Measurements from ENCODE around the gene ZNF593.
A peak's percentile ranks its signal among the peaks of the same experiment; 100 is the strongest.

The ZNF593 gene

DNA sequence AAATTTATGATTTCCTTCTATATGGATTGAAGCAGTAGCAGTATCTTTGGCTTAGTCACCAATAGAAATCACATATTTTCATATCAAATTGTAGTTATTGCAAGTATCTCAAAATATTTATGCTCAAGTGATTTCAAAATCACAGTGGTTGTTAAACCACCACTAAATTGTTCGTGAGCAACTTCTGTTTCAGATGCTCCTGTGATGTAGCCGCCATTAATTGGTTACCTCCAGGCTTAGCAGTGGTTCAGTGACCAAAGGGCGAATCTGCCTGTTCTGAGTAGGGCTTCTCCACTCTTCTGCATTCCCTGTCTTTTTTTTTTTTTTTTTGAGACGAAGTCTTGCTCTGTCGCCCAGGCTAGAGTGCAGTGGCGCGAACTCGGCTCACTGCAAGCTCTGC lies 5.6 kb downstream of the ZNF593 start:
- peaks cover 8% of the 10 kb centered on the region for H3K4me1 Mint-ChIP-seq
- no peak overlapping the region for H3K4me3 Mint-ChIP-seq
- ATAC-seq (no peak), DNase-seq (no peak)
- H3K27me3 Mint-ChIP-seq, result no peaks in the 10 kb centered on the region
- no peak overlapping the region for H3K27ac Mint-ChIP-seq
- peaks cover 5% of the 10 kb centered on the region for H3K36me3 Mint-ChIP-seq (ENCODE audit: low read depth)
- no peaks in the 10 kb centered on the region for H3K9me3 Mint-ChIP-seq

DNA sequence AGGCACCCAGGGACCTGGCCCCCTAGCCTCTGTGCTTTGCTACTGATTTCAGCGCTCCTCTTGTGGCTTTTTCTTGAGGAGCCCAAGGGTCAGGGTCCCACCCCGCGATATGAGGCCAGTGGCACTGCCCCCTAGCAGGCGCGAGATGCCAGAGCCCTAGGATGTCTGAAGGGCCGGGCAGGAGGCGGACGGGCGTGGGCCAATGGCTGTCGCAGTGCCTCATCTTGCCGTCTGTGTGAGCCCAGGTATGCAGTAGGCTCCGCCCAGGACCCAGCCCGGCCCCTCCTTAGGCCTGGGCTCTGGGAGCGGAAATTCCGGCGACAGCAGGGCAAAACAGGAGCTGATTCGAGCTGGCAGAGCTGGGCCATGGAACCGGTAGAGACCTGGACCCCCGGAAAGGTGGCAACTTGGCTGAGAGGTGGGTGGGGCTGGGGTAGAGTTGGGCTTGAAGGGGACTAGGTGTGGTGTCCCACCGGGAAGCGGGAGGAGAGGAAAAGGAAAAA lies 7.5 kb downstream of the ZNF593 start, which contains the start of gene CNKSR1:
Gene CNKSR1, plus strand, starts transcription at position 310 of the 503 bp plus-strand sequence. Its CDS starts 57 bp downstream, at position 367.
- H3K4me1 Mint-ChIP-seq, result peaks cover 5% of the 10 kb centered on the region
- H3K36me3 Mint-ChIP-seq (ENCODE audit: low read depth), result peaks cover 3% of the 10 kb centered on the region
- H3K9me3 Mint-ChIP-seq, result no peaks in the 10 kb centered on the region
- H3K27ac Mint-ChIP-seq, result no peak within 1 kb of the TSS
- no peaks in the 10 kb centered on the region for H3K27me3 Mint-ChIP-seq
- no peak for DNase-seq
- H3K4me3 Mint-ChIP-seq, result peak within 1 kb of the TSS; percentile 30
- ATAC-seq, result no peak

DNA sequence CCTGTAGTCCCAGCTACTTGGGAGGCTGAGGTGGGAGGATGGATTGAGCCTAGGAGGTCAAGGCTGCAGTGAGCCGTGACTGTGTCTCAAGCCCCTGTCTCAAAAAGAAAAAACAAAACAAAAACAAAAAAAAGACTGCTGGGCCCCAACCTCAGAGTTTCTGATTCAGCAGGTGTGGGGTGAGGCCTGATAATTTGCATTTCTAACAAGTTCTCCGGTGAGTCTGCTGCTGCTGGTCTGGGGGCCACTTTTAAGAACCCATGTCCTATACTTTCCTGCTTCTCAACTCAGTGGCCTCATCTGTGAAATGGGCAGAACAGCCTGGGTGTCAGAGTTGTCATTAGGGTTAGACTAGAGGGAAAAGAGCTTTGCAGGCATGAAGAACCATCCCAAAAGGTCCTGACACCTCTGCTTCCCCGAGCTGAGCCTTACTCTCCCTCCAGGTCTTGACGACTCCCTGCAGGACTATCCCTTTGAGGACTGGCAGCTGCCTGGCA lies 10.3 kb downstream of the ZNF593 start:
- peaks cover 5% of the 10 kb centered on the region for H3K4me1 Mint-ChIP-seq
- no peak for DNase-seq
- no peak overlapping the region for H3K4me3 Mint-ChIP-seq
- no peaks in the 10 kb centered on the region for H3K9me3 Mint-ChIP-seq
- H3K27me3 Mint-ChIP-seq, result no peaks in the 10 kb centered on the region
- H3K27ac Mint-ChIP-seq, result no peak overlapping the region
- ATAC-seq, result no peak
- no peaks in the 10 kb centered on the region for H3K36me3 Mint-ChIP-seq (ENCODE audit: low read depth)

GRCh38 chr1:26181586-26182382 lies 12.1 kb downstream of the ZNF593 start:
- Mint-ChIP-seq H3K4me1 (peaks cover 5% of the 10 kb centered on the region), H3K4me3 (no peak overlapping the region)
- no peak for DNase-seq

DNA sequence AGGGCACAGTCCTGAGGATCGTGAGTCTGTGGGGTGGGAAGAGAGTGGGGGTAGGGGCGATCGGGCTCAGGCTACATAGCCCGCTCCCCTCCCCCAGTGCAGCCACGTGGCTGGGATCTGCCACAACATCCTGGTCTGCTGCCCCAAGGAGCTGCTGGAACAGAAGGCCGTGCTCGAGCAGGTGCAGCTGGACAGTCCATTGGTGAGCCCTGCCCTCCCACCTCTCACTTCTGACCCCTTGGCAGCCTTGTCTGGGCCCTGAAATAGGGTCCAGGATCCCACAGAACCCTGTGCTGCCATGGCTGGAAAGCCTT lies 12.6 kb downstream of the ZNF593 start:
- no peak overlapping the region for H3K27ac Mint-ChIP-seq
- H3K4me1 Mint-ChIP-seq, result peaks cover 5% of the 10 kb centered on the region
- no peak overlapping the region for H3K4me3 Mint-ChIP-seq
- H3K9me3 Mint-ChIP-seq, result no peaks in the 10 kb centered on the region
- H3K36me3 Mint-ChIP-seq (ENCODE audit: low read depth), result no peaks in the 10 kb centered on the region
- no peaks in the 10 kb centered on the region for H3K27me3 Mint-ChIP-seq
- ATAC-seq (no peak), DNase-seq (no peak)

More at GRCh38 chr1:26181586-26182382, 12.1 kb downstream of the ZNF593 start:
- no peaks in the 10 kb centered on the region for H3K36me3 Mint-ChIP-seq (ENCODE audit: low read depth)
- H3K9me3 Mint-ChIP-seq, result no peaks in the 10 kb centered on the region
- H3K27ac Mint-ChIP-seq, result no peak overlapping the region
- ATAC-seq, result peak; percentile 86
- no peaks in the 10 kb centered on the region for H3K27me3 Mint-ChIP-seq

GRCh38 chr1:26184086-26184485 lies 14.4 kb downstream of the ZNF593 start:
- no peak for ATAC-seq
- H3K4me3 Mint-ChIP-seq, result no peak overlapping the region
- no peaks in the 10 kb centered on the region for H3K9me3 Mint-ChIP-seq
- no peaks in the 10 kb centered on the region for H3K36me3 Mint-ChIP-seq (ENCODE audit: low read depth)
- no peaks in the 10 kb centered on the region for H3K27me3 Mint-ChIP-seq
- DNase-seq, result no peak
- no peak overlapping the region for H3K27ac Mint-ChIP-seq
- H3K4me1 Mint-ChIP-seq, result peaks cover 5% of the 10 kb centered on the region

GRCh38 chr1:26184883-26185282 lies 15.2 kb downstream of the ZNF593 start:
- Mint-ChIP-seq H3K4me1 (peaks cover 5% of the 10 kb centered on the region), H3K27ac (no peak overlapping the region), H3K9me3 (no peaks in the 10 kb centered on the region), H3K4me3 (no peak overlapping the region), H3K27me3 (no peaks in the 10 kb centered on the region), H3K36me3 (ENCODE audit: low read depth) (no peaks in the 10 kb centered on the region)
- no peak for DNase-seq
- no peak for ATAC-seq

DNA sequence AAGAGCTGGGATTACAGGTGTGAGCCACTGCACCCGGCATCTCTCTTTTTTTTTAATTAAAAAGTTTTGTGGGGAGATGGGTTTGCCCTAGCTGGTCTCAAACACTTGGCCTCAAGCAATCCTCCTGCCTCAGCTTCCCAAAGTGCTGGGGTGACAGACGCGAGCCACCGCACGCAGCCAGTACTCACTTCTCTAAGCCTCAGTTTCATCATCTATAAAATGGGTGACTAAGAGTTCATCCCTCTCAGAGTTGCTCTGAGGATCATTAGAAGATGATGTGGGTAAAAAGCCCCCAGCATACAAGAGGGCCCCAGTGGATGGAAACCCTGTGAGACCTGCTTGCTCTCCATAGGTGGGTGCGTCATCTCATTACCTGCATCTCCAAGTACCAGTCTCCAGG lies 18.2 kb downstream of the ZNF593 start:
- no peak overlapping the region for H3K27ac Mint-ChIP-seq

GRCh38 chr1:26188477-26188876 lies 18.8 kb downstream of the ZNF593 start:
- Mint-ChIP-seq H3K4me3 (no peak overlapping the region), H3K9me3 (no peaks in the 10 kb centered on the region), H3K4me1 (peaks cover 10% of the 10 kb centered on the region), H3K27ac (no peak overlapping the region), H3K27me3 (no peaks in the 10 kb centered on the region), H3K36me3 (ENCODE audit: low read depth) (no peaks in the 10 kb centered on the region)
- DNase-seq (no peak), ATAC-seq (no peak)

More for the DNA sequence above, 18.2 kb downstream of the ZNF593 start:
- H3K4me3 Mint-ChIP-seq, result no peak overlapping the region
- no peaks in the 10 kb centered on the region for H3K27me3 Mint-ChIP-seq
- ATAC-seq (no peak), DNase-seq (no peak)
- no peaks in the 10 kb centered on the region for H3K9me3 Mint-ChIP-seq
- no peaks in the 10 kb centered on the region for H3K36me3 Mint-ChIP-seq (ENCODE audit: low read depth)
- H3K4me1 Mint-ChIP-seq, result peaks cover 10% of the 10 kb centered on the region

- DNase-seq (no peak), ATAC-seq (no peak)
- no peaks in the 10 kb centered on the region for H3K9me3 Mint-ChIP-seq
- H3K27me3 Mint-ChIP-seq, result no peaks in the 10 kb centered on the region
- peaks cover 10% of the 10 kb centered on the region for H3K4me1 Mint-ChIP-seq
- no peaks in the 10 kb centered on the region for H3K36me3 Mint-ChIP-seq (ENCODE audit: low read depth)
- no peak overlapping the region for H3K4me3 Mint-ChIP-seq
- H3K27ac Mint-ChIP-seq, result no peak overlapping the region
These were observed 19.6 kb downstream of the ZNF593 start for GRCh38 chr1:26189331-26189730.

DNA sequence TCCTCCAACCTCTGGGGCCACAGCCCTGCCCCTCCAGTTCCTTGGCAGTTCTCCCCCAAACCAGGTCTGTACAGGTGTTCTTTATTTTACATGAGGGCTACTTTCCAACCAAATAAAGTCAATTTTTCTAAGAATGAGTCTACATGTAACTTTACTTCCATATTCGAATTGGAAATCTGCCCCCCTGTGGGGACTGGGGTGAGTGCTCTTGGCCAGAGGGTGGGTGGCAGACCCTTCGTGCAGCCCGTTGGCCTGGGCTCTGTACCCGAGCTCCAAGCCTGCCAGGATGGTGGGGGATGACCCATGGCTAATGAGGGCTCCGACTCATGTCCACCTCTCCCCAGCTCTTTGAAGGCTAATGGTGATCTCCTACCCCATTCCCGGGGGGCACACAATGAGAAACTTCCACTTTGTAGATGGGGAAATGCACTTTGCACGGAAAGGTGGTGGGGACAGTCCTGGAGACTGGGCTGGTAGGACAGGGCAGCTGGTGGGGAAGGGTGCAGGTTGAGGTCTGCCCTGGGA lies 20.1 kb downstream of the ZNF593 start:
- no peak overlapping the region for H3K27ac Mint-ChIP-seq
- no peak for ATAC-seq

GRCh38 chr1:26190373-26190987 lies 20.8 kb downstream of the ZNF593 start, which contains the start of gene CATSPER4:
TSS of gene CATSPER4 (plus strand) at chr1:26190602. CDS start at chr1:26190628, 26 bp downstream.
- no peaks in the 10 kb centered on the region for H3K27me3 Mint-ChIP-seq
- H3K27ac Mint-ChIP-seq, result peak within 1 kb of the TSS; percentile 16
- no peak within 1 kb of the TSS for H3K4me3 Mint-ChIP-seq
- peaks cover 10% of the 10 kb centered on the region for H3K4me1 Mint-ChIP-seq
- no peaks in the 10 kb centered on the region for H3K9me3 Mint-ChIP-seq
- no peak for DNase-seq
- no peak for ATAC-seq
- H3K36me3 Mint-ChIP-seq (ENCODE audit: low read depth), result no peaks in the 10 kb centered on the region

More for the DNA sequence above, 20.1 kb downstream of the ZNF593 start:
- DNase-seq, result no peak
- no peaks in the 10 kb centered on the region for H3K27me3 Mint-ChIP-seq
- no peaks in the 10 kb centered on the region for H3K9me3 Mint-ChIP-seq
- peaks cover 10% of the 10 kb centered on the region for H3K4me1 Mint-ChIP-seq
- H3K4me3 Mint-ChIP-seq, result no peak overlapping the region
- no peaks in the 10 kb centered on the region for H3K36me3 Mint-ChIP-seq (ENCODE audit: low read depth)

- peak overlapping the region; percentile 16 for H3K27ac Mint-ChIP-seq
- H3K27me3 Mint-ChIP-seq, result no peaks in the 10 kb centered on the region
- H3K9me3 Mint-ChIP-seq, result no peaks in the 10 kb centered on the region
- ATAC-seq (peak; percentile 76), DNase-seq (no peak)
- peaks cover 10% of the 10 kb centered on the region for H3K4me1 Mint-ChIP-seq
- H3K4me3 Mint-ChIP-seq, result peak overlapping the region; percentile 19
- H3K36me3 Mint-ChIP-seq (ENCODE audit: low read depth), result no peaks in the 10 kb centered on the region
These were observed 22.0 kb downstream of the ZNF593 start for GRCh38 chr1:26191739-26192138.

GRCh38 chr1:26195805-26196204 lies 26.1 kb downstream of the ZNF593 start:
- Mint-ChIP-seq H3K4me3 (no peak overlapping the region), H3K36me3 (ENCODE audit: low read depth) (no peaks in the 10 kb centered on the region), H3K9me3 (no peaks in the 10 kb centered on the region), H3K27me3 (no peaks in the 10 kb centered on the region), H3K4me1 (peaks cover 13% of the 10 kb centered on the region), H3K27ac (no peak overlapping the region)
- no peak for ATAC-seq
- no peak for DNase-seq

DNA sequence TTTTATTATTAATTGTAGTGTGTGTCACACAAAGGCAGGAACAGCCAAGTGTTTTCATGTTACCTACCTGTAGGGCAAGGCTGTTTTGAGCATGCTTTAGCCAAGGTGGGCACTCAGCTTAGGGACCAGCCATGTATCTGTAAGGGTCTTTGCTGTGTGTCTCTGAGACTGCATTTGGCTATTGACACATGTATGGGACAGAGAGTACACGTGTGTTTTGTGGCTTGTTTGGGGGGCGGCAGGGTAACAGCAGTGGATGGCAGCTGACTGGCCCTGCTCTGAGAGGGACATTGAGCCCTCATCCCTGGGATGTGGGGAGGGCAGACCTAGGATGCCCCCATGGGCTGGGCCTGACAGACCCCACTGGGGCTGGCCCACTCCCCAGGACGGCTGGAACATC lies 27.6 kb downstream of the ZNF593 start:
- ATAC-seq (no peak), DNase-seq (no peak)
- Mint-ChIP-seq H3K4me3 (no peak overlapping the region), H3K27me3 (no peaks in the 10 kb centered on the region), H3K4me1 (peaks cover 19% of the 10 kb centered on the region), H3K36me3 (ENCODE audit: low read depth) (no peaks in the 10 kb centered on the region), H3K9me3 (no peaks in the 10 kb centered on the region), H3K27ac (no peak overlapping the region)

Data from activated naive CD8-positive, alpha-beta T cell treated with anti-CD3 and anti-CD28 coated beads, Interleukin-2, amount 50 U/mL, for 24 hours (primary cell).